UCSD-AML1 (cell line): ENCODE data around the gene YIPF4.
"Not testable (repeated sequence)": the region's sequence is repeated elsewhere in the genome, so short reads cannot be mapped to it uniquely, and the experiment has no call there.

ENCODE experiments used
- DNase-seq: peaks from one replicate; lab custom pipeline; 2025; ENCODE audit not compliant: unreplicated experiment; lab: John Stamatoyannopoulos, UW

The YIPF4 gene

DNA sequence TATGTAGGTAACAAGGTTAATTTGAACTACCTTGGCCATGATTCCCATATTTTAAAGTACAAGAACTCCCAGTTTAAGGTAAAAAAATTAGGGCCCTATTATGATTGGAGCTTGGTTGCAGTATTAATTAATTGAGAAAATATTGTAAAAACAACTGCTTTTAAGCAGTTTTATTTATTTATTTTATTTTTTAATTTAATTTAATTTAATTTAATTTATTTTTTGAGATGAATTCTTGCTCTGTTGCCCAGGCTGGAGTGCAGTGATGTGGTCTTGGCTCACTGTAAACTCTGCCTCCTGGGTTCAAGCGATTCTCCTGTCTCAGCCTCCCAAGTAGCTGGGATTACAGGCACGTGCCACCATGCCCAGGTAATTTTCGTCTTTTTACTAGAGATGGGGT, 88.0 kb downstream of the YIPF4 start:
- not testable (repeated sequence) for DNase-seq
